Measurements from ENCODE around the gene PXMP2. TPM values are rescaled to one million over a fixed set of nuclear protein-coding genes. Genes with fewer than 3 reads are reported as not detected.

Gene PXMP2
- total RNA-seq, 6 donors from 2014 or later = 16.8 to 41.7 (median 20.9) TPM

DNA sequence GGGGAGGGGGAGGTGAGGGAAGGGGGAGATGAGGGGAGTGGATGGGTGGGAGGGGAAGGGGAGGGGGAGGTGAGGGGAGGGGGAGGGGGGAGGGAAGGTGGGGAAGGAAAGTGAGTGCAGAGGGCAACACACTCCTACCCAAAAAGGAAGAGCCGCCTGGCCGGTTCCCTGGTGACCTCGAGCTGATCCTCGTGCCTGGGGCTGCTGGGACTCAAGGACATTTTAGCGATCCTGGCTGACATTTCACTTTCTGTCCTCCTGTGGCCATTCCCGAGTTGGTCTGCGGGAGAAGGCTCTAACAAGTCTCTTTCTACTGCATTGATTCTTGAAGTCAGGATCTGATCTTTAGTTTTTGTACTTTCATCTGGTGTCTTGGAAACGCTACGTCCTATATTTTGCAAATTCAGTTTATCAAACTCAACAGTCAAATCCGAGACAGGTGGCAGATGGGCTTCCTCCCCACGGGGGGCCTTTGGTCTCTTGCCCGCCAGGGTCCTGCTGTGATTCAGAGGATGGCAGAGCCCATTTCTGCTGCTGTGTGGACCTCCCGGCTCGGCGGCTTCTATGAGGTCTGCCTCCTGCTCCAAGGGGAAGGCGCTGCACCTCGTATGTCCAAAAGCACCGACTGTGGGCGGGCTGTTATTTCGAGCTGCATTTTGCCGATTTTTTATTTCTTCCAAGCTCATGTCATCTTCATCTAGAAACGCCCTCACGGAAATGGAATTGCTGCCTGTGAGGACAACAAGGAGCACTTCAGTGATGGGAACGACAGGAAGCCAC lies 42.3 kb downstream of the PXMP2 start:
- Histone ChIP-seq H3K27ac (no peak overlapping the region), H3K4me1 (no peaks in the 10 kb centered on the region), H3K27me3 (no peaks in the 10 kb centered on the region), H3K4me3 (no peak overlapping the region), H3K36me3 (peaks cover 66 to 97% (median 86%) of the 10 kb centered on the region in 4 donors), H3K9me3 (no peaks in the 10 kb centered on the region)
- DNase-seq (no peak), ATAC-seq (ENCODE audit: low FRiP score in 2 of 2) (no peak)
- 92% methylated on average over 22 to 24 of the region's 24 CpGs for WGBS, 2 donors
- no peak for TF ChIP-seq POLR2AphosphoS5 (IDR thresholded peaks at IDR 0.05)
- TF ChIP-seq, protein P1, sequence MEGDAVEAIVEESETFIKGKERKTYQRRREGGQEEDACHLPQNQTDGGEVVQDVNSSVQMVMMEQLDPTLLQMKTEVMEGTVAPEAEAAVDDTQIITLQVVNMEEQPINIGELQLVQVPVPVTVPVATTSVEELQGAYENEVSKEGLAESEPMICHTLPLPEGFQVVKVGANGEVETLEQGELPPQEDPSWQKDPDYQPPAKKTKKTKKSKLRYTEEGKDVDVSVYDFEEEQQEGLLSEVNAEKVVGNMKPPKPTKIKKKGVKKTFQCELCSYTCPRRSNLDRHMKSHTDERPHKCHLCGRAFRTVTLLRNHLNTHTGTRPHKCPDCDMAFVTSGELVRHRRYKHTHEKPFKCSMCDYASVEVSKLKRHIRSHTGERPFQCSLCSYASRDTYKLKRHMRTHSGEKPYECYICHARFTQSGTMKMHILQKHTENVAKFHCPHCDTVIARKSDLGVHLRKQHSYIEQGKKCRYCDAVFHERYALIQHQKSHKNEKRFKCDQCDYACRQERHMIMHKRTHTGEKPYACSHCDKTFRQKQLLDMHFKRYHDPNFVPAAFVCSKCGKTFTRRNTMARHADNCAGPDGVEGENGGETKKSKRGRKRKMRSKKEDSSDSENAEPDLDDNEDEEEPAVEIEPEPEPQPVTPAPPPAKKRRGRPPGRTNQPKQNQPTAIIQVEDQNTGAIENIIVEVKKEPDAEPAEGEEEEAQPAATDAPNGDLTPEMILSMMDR (IDR thresholded peaks at IDR 0.05) = no peak
- TF ChIP-seq POLR2A (IDR thresholded peaks at IDR 0.05) = no peak
- no peak for TF ChIP-seq EP300 (IDR thresholded peaks at IDR 0.05)

DNA sequence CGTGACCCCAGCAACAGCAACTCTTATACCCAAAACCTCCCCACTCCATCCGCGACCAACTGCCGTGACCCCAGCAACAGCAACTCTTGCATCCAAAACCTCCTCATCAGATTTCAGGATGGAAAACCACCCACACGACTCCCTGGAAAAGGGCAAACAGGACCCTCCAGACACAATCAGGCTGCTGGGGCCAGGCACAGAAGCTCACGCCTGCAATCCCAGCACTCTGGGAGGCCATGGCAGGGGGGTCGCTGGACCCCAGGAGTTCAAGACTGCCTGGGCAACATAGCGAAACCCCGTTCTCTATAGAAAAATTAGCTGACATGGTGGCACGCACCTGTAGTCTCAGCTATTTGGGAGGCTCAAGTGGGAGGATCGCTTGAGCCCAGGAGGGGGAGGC lies 43.0 kb downstream of the PXMP2 start:
- no peaks in the 10 kb centered on the region for H3K4me1 ChIP-seq
- ATAC-seq (ENCODE audit: low FRiP score in 2 of 2) = no peak
- H3K27ac ChIP-seq = no peak overlapping the region
- no peaks in the 10 kb centered on the region for H3K27me3 ChIP-seq
- DNase-seq = no peak
- no peak overlapping the region for H3K4me3 ChIP-seq
- no peaks in the 10 kb centered on the region for H3K9me3 ChIP-seq
- 89 to 98% methylated on average over 10 to 11 of the region's 11 CpGs for WGBS, 2 donors
- TF ChIP-seq POLR2AphosphoS5 (IDR thresholded peaks at IDR 0.05) (no peak), EP300 (IDR thresholded peaks at IDR 0.05) (no peak), POLR2A (IDR thresholded peaks at IDR 0.05) (no peak)
- TF ChIP-seq, protein P1 (IDR thresholded peaks at IDR 0.05) = no peak
- peaks cover 73 to 97% (median 88%) of the 10 kb centered on the region in 4 donors for H3K36me3 ChIP-seq

DNA sequence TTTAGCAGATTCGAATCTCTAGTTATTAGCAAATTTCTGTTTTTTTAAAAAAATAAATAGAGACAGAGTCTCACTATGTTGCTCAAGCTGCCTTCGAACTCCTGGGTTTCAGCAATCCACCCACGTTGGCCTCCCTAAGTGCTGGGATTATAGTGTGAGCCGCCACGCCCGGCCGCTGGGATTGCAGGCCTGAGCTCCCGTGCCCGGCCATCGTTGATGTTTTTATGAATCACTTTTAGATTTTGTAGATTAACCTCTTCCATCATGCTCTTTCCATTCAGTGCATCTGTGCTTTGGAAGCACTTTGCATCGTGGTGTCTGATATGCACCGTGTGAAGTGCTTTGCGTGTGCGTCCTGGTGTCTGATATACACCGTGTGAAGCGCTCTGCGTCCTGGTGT lies 44.2 kb downstream of the PXMP2 start:
- 93 to 94% methylated on average over 17 of the region's 17 CpGs for WGBS, 2 donors
- Histone ChIP-seq H3K27me3 (no peaks in the 10 kb centered on the region), H3K9me3 (no peaks in the 10 kb centered on the region), H3K36me3 (peaks cover 77 to 97% (median 88%) of the 10 kb centered on the region in 4 donors), H3K27ac (no peak overlapping the region), H3K4me3 (no peak overlapping the region), H3K4me1 (no peaks in the 10 kb centered on the region)
- no peak for TF ChIP-seq POLR2A (IDR thresholded peaks at IDR 0.05)
- TF ChIP-seq, protein P1 (IDR thresholded peaks at IDR 0.05) = no peak
- DNase-seq (no peak), ATAC-seq (ENCODE audit: low FRiP score in 2 of 2) (no peak)

DNA sequence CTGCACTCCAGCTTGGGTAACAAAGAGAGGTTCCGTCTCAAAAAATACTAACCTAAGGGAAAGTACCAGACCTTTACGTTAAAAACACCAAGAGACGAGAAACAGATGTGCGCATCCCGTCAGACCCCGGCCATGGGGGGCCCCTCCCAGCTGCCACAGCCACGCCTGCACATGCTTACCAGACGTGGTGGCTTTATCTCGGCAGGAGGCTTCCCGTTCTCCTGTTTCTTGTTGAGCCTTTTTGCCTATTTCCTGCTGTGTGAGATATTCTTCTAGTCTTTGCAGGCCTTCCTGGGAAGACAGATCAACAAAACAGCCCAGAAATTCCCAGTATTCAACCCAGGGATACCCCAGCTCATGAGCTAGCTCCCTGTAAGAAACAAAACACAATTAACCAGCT lies 46.8 kb downstream of the PXMP2 start:
- H3K36me3 ChIP-seq = peaks cover 55 to 98% (median 90%) of the 10 kb centered on the region in 4 donors
- no peak overlapping the region for H3K4me3 ChIP-seq
- no peak overlapping the region for H3K27ac ChIP-seq
- H3K9me3 ChIP-seq = no peaks in the 10 kb centered on the region
- no peaks in the 10 kb centered on the region for H3K4me1 ChIP-seq
- TF ChIP-seq POLR2A (IDR thresholded peaks at IDR 0.05) = no peak
- TF ChIP-seq POLR2AphosphoS5 (IDR thresholded peaks at IDR 0.05) = no peak
- TF ChIP-seq, protein P1 (IDR thresholded peaks at IDR 0.05) = no peak
- no peak for TF ChIP-seq EP300 (IDR thresholded peaks at IDR 0.05)
- no peaks in the 10 kb centered on the region for H3K27me3 ChIP-seq
- ATAC-seq (ENCODE audit: low FRiP score in 2 of 2) = no peak
- no peak for DNase-seq
- WGBS, 2 donors = 78 to 79% methylated on average over 10 of the region's 10 CpGs

DNA sequence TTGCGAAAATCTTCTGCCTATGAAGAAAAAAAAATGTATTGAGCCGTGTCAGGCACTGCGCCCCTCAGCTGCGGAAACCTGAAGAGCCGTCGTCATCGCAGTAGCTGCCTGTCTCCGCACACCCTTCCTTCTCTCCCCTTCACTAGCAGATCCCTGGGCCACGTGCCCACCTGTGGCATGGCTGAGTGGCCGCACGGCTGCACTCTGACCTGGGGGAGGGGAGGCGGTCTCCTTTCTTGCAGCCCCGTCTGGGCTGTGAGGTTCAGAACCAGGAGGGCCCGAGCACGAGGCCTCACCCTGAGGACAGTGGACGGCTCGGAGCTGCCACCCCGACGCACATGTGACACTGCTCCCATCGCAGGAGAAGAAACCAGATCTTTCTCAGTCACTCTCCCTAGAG lies 48.1 kb downstream of the PXMP2 start:
- Histone ChIP-seq H3K9me3 (no peaks in the 10 kb centered on the region), H3K36me3 (peaks cover 63 to 100% (median 98%) of the 10 kb centered on the region in 4 donors), H3K4me3 (no peak overlapping the region), H3K27ac (no peak overlapping the region), H3K4me1 (no peaks in the 10 kb centered on the region), H3K27me3 (no peaks in the 10 kb centered on the region)
- ATAC-seq (ENCODE audit: low FRiP score in 2 of 2) (no peak), DNase-seq (no peak)
- no peak for TF ChIP-seq EP300 (IDR thresholded peaks at IDR 0.05)
- no peak for TF ChIP-seq POLR2AphosphoS5 (IDR thresholded peaks at IDR 0.05)
- TF ChIP-seq, protein P1 (IDR thresholded peaks at IDR 0.05) = no peak
- TF ChIP-seq POLR2A (IDR thresholded peaks at IDR 0.05) = no peak
- WGBS, 2 donors = 92 to 94% methylated on average over 16 to 20 of the region's 20 CpGs

All from upper lobe of left lung (tissue), 6 donors.